B cell (primary cell): ENCODE data around the gene C2orf78.
A peak's percentile ranks its signal among the peaks of the same experiment; 100 is the strongest.

Source experiments
- CTCF ChIP-seq: fragments of 200-600 bp; IDR thresholded peaks from one replicate; pipeline ENCODE4 v1.8.0; 2022; ENCODE audit warnings: antibody characterized with exemption, mild to moderate bottlenecking
- EZH2 ChIP-seq: IDR thresholded peaks from 2 replicates; pipeline ENCODE4 v1.6.1; 2012; ENCODE audit warnings: borderline replicate concordance, low read depth, mild to moderate bottlenecking, moderate library complexity, low read length; ENCODE audit not compliant: insufficient read depth, poor library complexity, severe bottlenecking

GRCh38 chr2:73838889-73839534 is 55.0 kb downstream of the C2orf78 start:
- TF ChIP-seq CTCF (peak; percentile 5), EZH2 (no peak)
